GM19193 (cell line): ENCODE measurements around the gene RRP12.

Experiments used
- POLR2A ChIP-seq: IDR thresholded peaks from 4 replicates; pipeline ENCODE4 v1.6.1; 2011; ENCODE audit not compliant: insufficient read depth, insufficient read length; ENCODE audit errors: extremely low read depth

RRP12 gene

DNA sequence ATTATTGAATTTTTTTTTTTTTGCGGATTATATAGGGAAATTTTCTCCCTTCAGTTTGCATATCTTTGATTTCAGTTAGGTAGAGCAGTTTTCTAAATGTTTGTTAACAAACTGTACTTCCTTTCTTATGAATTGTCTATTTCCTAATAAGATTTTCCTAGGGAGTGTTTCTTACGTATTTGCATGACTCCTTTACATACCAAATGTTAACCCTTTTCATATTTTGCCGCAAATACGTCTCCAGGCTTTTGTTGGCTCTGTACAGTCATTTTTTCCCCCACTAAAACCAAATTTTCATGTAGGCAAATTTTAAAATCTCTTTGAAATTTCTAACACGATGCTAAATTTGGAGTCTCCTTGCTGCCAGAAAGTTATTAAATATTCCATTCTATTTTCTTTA lies 64.7 kb downstream of the RRP12 start:
- no peak for TF ChIP-seq POLR2A

DNA sequence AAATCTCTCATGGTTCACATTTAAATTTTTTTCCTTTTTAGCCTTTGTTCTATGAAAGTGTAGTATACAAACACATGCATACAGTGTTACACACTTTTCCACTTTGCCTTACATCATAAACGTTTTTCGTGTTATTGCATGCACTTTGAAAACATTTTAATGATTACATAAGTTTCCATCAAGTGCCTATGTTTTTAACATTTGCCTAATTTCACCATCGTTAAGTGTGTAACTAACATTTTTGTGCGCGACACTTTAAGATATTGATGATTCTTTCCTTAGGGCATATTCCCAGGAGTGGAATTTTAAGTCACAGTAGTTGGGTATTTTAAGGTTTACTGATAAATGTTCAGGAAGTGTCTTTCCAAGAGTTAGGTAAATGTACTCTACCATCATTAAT lies 65.1 kb downstream of the RRP12 start:
- TF ChIP-seq POLR2A = no peak

DNA sequence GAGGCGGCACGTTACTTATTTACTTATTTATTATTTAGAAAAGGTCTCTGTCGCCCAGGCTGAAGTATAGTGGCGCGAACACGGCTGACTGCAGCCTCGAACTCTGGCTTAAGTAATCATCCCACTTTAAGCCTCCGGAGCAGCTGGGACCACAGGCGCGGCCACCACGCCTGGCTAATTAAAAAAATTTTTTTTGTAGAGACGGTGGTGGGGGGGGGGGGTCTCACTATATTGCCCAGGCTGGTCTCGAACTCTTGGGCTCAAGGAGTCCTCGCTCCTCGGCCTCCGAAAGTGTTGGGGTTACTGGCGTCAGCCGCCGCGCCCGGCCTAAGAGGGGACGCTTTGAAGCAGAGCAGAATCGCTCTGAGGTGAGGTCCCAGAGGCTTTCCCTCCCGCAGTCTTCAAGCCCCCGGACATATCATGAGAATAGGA lies 65.9 kb downstream of the RRP12 start:
- TF ChIP-seq POLR2A = no peak

- peak; percentile 34 for TF ChIP-seq POLR2A
Measured at GRCh38 chr10:97334370-97335175, 66.6 kb downstream of the RRP12 start, which contains the start of gene FRAT2. TSS of gene FRAT2 (minus strand) at chr10:97334729. CDS start at chr10:97334572, 157 bp downstream.

DNA sequence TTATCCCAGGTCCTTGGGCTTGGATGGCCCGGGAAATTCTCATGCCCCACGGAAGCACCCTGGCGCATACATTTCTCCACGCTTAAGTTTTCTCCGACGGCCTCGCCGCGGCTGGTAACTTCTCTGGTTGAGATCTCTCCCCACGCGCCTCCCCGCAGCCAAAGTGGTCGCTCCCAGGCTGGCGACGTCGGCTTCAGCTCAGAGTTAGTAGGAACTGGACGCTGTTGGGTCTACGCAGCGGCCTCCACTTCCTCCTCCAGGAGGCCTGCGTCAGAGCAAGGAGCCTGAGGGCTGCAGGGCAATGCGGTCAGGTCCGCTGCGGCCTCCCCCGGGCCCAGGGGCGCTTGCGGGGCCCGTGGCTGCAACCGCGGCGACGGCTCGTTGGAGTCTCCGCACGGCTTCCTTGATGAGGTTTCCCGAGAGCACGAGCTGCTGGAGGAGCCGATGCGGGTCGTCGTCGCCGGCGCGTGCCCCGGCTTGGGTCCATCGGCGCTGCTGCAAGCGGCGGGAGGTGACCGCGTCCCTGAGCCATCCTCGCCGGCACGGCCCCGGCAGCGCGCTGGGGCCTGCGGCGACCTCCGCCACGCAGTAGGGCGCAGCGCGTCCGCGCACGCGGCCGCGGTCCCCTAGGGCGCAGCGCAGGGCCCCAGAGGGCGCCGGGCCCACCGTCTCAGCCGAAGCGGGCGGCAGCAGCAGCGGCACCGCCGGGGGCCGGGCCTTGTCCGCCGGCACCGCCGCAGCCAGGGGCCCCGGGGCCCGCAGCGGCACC lies 67.4 kb downstream of the RRP12 start:
- TF ChIP-seq POLR2A = no peak

- TF ChIP-seq POLR2A = no peak
Measured at GRCh38 chr10:97333351-97333600, 67.9 kb downstream of the RRP12 start.

GRCh38 chr10:97332591-97333350 lies 68.4 kb downstream of the RRP12 start:
- TF ChIP-seq POLR2A = no peak

- no peak for TF ChIP-seq POLR2A
Measured at GRCh38 chr10:97331153-97331703, 69.9 kb downstream of the RRP12 start.

DNA sequence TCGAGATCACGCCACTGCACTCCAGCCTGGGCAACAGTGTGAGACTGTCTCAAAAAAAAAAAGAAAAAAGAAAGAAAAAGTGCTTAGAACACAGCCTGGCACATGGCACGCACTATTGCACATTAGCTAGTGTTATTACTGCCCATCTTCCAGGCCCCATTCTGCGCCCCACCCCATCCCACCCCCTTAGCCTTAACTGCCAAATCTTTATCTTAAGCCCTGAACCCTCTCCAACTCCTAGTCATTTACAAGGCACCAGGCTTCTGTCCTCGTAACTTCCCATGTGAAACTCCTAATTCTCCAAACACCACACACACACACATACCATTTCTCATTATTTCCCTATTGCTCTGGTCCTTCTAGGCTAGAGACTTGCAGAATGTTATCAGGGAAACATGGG lies 71.4 kb downstream of the RRP12 start:
- no peak for TF ChIP-seq POLR2A

DNA sequence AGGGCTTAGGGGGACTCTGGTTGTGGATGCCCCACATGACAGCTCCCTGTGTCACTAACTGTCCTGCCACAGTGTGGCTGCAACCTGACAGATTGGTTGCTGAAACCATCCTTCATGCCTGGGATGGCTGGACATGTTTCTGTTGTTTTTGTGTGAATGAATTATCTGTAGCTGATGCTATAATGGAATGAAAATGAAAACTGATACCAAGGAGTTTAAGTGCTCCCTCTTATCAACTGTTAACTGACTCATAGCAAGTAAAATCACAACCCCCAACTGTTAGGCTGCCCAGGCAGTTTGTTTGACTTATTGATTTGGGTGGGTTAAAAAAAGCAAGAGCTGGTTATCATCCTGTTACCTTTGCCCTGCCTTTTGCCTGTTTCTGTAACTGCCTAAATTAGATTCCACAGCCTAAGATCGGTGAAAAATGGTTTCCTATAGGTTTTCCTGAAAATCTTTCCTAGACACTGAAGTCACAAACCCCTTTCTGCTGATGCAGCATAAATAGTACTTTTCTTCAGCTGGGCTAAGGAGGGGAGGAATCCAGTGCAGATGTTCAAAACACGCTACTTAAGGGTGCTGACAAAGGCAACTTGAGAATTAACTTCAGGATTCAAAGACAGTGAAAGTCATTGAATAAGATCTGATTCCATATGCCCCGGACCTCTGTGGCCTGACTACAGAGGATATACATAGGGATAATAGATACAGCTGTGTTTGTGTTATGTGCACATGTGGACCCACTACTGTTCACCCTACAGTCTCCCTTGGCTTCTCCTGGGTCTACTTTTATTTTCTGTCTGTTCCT lies 72.3 kb downstream of the RRP12 start:
- no peak for TF ChIP-seq POLR2A

DNA sequence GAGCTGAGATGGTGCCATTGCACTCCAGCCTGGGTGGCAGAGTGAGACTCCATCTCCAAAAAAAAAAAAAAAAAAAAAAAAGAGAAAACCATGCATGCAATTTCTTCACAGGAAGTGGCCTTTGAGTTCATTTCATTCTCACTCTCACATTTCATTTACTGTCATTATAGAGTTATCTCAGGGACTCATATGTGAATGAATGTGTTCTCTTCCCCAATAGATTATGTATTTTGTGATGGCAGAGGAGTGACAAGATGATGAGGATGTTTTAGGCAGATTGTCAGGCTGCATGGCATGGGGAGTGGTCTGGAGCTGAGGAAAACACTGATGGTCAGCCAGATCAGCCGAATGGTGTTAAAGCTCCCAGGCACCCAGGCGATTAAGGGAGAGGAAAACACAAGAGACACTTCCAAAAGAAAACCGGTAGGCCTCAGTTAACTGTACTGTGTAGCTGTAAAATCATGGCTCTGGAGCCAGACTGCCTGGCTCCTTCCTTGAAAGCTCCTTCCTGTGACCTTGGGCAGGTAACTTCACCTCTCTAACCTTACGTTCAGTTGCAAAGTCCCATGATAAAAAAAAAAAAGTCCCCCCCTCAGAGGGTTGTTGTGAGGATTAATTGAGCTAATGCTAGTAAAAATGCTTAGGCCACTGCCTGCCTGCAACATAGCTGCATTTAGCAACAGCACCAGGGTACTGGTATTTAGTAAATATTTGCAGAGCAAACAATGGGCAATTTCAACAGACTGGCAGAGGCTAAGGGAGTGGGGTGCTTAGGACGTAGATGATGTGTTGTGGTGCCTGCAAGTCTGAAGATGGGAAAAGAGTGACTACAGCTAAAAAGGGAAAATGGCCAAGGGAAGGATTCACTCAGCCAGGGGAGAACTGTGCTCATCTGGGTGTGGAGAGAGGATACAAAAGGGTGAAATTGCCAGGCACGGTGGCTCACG lies 73.5 kb downstream of the RRP12 start:
- no peak for TF ChIP-seq POLR2A

- no peak for TF ChIP-seq POLR2A
Measured at GRCh38 chr10:97325754-97326153, 75.4 kb downstream of the RRP12 start.

DNA sequence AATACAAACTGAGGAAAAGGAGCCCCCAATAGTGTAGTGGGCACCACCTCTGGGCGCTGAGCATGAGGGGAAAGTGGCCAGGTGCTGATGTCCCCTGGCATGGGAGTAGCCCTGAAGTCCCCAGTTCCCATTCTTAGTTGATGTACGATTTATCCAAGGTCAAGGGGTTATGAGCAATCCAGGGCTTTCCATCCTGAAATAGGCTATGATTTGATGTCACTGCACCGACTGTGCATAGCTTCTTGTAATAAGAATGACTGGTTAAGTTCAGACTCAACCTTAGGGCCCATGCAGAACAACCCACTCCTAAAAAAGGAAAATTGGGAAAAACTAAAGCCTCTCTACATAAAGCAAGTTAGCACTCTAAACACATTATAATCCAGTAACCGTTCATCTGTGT lies 77.6 kb downstream of the RRP12 start:
- no peak for TF ChIP-seq POLR2A

- no peak for TF ChIP-seq POLR2A
Measured at GRCh38 chr10:97321804-97322190, 79.3 kb downstream of the RRP12 start.
